HepG2 (cell line): ENCODE data around the gene TXLNA.

Source experiments
- CREB3 ChIP-seq: sonication (generic); formaldehyde crosslinking; IDR thresholded peaks from 2 replicates; pipeline ENCODE4 v1.5.0; 2020; ENCODE audit warnings: missing genetic modification reagents
- CTCF ChIP-seq: sonication (generic); formaldehyde crosslinking; IDR thresholded peaks from 2 replicates; pipeline ENCODE4 v1.5.0; 2020; ENCODE audit warnings: mild to moderate bottlenecking, missing genetic modification reagents, moderate library complexity
- EP300 ChIP-seq, 3 experiments: sonication (generic) in 1 of 3; formaldehyde crosslinking in 1 of 3; IDR thresholded peaks; 2 replicates each; pipeline versions ENCODE4 v1.5.1 to v1.6.1; 2011 to 2020; ENCODE audit warnings: low read depth in 2 of 3, low read length in 2 of 3, borderline replicate concordance in 1 of 3, improper control_type of control experiment in 1 of 3, mild to moderate bottlenecking in 1 of 3, missing genetic modification reagents in 1 of 3, moderate library complexity in 1 of 3
- HNRNPL ChIP-seq: fragments of 200-400 bp; formaldehyde crosslinking; IDR thresholded peaks from 2 replicates; pipeline ENCODE4 v1.6.1; 2017; ENCODE audit warnings: mild to moderate bottlenecking, low read depth, low read length
- HOXA7 ChIP-seq: sonication (generic); formaldehyde crosslinking; IDR thresholded peaks from 2 replicates; pipeline ENCODE4 v1.8.1; 2022; ENCODE audit warnings: mild to moderate bottlenecking, missing genetic modification reagents, moderate library complexity
- YY1 ChIP-seq: IDR thresholded peaks from 2 replicates; pipeline ENCODE4 v1.6.1; 2011; ENCODE audit warnings: low read length, low read depth, moderate library complexity, mild to moderate bottlenecking; ENCODE audit not compliant: insufficient read depth, insufficient replicate concordance
- ZNF160 ChIP-seq: sonication (generic); formaldehyde crosslinking; IDR thresholded peaks from 2 replicates; pipeline ENCODE4 v1.8.0; 2022; ENCODE audit warnings: mild to moderate bottlenecking, inconsistent platforms, missing genetic modification reagents
- TF ChIP-seq, protein P1 (sequence below): sonication (generic); formaldehyde crosslinking; IDR thresholded peaks from 2 replicates; pipeline ENCODE4 v1.4.0; 2020; ENCODE audit warnings: missing genetic modification reagents, borderline replicate concordance

- TF ChIP-seq EP300 (IDR thresholded peaks at IDR 0.05; ENCODE audit: low read depth in 2 of 2, low read length in 2 of 2) = no peak
- no peak for TF ChIP-seq EP300 (CRISPR knock-in tag; IDR thresholded peaks at IDR 0.05; ENCODE audit: borderline replicate concordance)
- no peak for TF ChIP-seq ZNF160 (CRISPR knock-in tag)
- no peak for TF ChIP-seq CTCF (CRISPR knock-in tag)
- TF ChIP-seq HOXA7 (CRISPR knock-in tag) = no peak
- TF ChIP-seq CREB3 = no peak
- no peak for TF ChIP-seq YY1
- TF ChIP-seq HNRNPL = no peak
- TF ChIP-seq, protein P1, sequence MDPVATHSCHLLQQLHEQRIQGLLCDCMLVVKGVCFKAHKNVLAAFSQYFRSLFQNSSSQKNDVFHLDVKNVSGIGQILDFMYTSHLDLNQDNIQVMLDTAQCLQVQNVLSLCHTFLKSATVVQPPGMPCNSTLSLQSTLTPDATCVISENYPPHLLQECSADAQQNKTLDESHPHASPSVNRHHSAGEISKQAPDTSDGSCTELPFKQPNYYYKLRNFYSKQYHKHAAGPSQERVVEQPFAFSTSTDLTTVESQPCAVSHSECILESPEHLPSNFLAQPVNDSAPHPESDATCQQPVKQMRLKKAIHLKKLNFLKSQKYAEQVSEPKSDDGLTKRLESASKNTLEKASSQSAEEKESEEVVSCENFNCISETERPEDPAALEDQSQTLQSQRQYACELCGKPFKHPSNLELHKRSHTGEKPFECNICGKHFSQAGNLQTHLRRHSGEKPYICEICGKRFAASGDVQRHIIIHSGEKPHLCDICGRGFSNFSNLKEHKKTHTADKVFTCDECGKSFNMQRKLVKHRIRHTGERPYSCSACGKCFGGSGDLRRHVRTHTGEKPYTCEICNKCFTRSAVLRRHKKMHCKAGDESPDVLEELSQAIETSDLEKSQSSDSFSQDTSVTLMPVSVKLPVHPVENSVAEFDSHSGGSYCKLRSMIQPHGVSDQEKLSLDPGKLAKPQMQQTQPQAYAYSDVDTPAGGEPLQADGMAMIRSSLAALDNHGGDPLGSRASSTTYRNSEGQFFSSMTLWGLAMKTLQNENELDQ = no peak
These were observed 41.5 kb downstream of the TXLNA start for GRCh38 chr1:32220746-32221580.
